ENCODE measurements around the gene ZBTB2. TPM values are rescaled to one million over a fixed set of nuclear protein-coding genes. Genes with fewer than 3 reads are reported as not detected.

The ZBTB2 gene
- total RNA-seq, 1 donor from 2014 or later: 16.1 TPM

GRCh38 chr6:151327101-151327500 lies 64.3 kb downstream of the ZBTB2 start:
- Mint-ChIP-seq H3K36me3 (peaks cover 18% of the 10 kb centered on the region), H3K4me3 (peak overlapping the region; percentile 75), H3K27me3 (ENCODE audit: low read depth) (no peaks in the 10 kb centered on the region), H3K9me3 (peaks cover 6% of the 10 kb centered on the region), H3K27ac (peak overlapping the region; percentile 92), H3K4me1 (peaks cover 73% of the 10 kb centered on the region)
- DNase-seq (ENCODE audit: low spot score in 2 of 2, unreplicated experiment in 2 of 2): no peak
- TF ChIP-seq CTCF (IDR thresholded peaks at IDR 0.05; ENCODE audit: unreplicated experiment): no peak

GRCh38 chr6:151326116-151326825 lies 65.1 kb downstream of the ZBTB2 start:
- Mint-ChIP-seq H3K9me3 (peaks cover 6% of the 10 kb centered on the region), H3K27me3 (ENCODE audit: low read depth) (no peaks in the 10 kb centered on the region), H3K27ac (peak overlapping the region; percentile 92), H3K36me3 (peaks cover 23% of the 10 kb centered on the region), H3K4me1 (peaks cover 73% of the 10 kb centered on the region), H3K4me3 (peak overlapping the region; percentile 75)
- TF ChIP-seq CTCF (IDR thresholded peaks at IDR 0.05; ENCODE audit: unreplicated experiment): no peak
- no peak for DNase-seq (ENCODE audit: low spot score in 2 of 2, unreplicated experiment in 2 of 2)

GRCh38 chr6:151325075-151326050 lies 66.0 kb downstream of the ZBTB2 start:
- Mint-ChIP-seq H3K4me1 (peaks cover 70% of the 10 kb centered on the region), H3K27me3 (ENCODE audit: low read depth) (no peaks in the 10 kb centered on the region), H3K4me3 (peak overlapping the region; percentile 75), H3K27ac (peak overlapping the region; percentile 92), H3K9me3 (peaks cover 6% of the 10 kb centered on the region), H3K36me3 (peaks cover 30% of the 10 kb centered on the region)
- no peak for DNase-seq (ENCODE audit: low spot score in 2 of 2, unreplicated experiment in 2 of 2)
- TF ChIP-seq CTCF (IDR thresholded peaks at IDR 0.05; ENCODE audit: unreplicated experiment): no peak

- H3K4me1 Mint-ChIP-seq: peaks cover 68% of the 10 kb centered on the region
- H3K36me3 Mint-ChIP-seq: peaks cover 37% of the 10 kb centered on the region
- peak; percentile 58 for TF ChIP-seq CTCF (IDR thresholded peaks at IDR 0.05; ENCODE audit: unreplicated experiment)
- H3K9me3 Mint-ChIP-seq: peaks cover 6% of the 10 kb centered on the region
- no peak for DNase-seq (ENCODE audit: low spot score in 2 of 2, unreplicated experiment in 2 of 2)
- H3K27ac Mint-ChIP-seq: peak overlapping the region; percentile 83
- no peaks in the 10 kb centered on the region for H3K27me3 Mint-ChIP-seq (ENCODE audit: low read depth)
- peak overlapping the region; percentile 41 for H3K4me3 Mint-ChIP-seq
Measured at GRCh38 chr6:151324488-151324825, 66.9 kb downstream of the ZBTB2 start.

- Mint-ChIP-seq H3K9me3 (peaks cover 6% of the 10 kb centered on the region), H3K4me3 (peak overlapping the region; percentile 41), H3K4me1 (peaks cover 67% of the 10 kb centered on the region), H3K27ac (peak overlapping the region; percentile 83), H3K27me3 (ENCODE audit: low read depth) (no peaks in the 10 kb centered on the region), H3K36me3 (peaks cover 38% of the 10 kb centered on the region)
- peak; percentile 99 for TF ChIP-seq CTCF (IDR thresholded peaks at IDR 0.05; ENCODE audit: unreplicated experiment)
- peak; percentile 62 to 92 for DNase-seq (ENCODE audit: low spot score in 2 of 2, unreplicated experiment in 2 of 2)
Measured at GRCh38 chr6:151323791-151324487, 67.4 kb downstream of the ZBTB2 start.
